T-cell (primary cell): ENCODE measurements around the gene SAMD4B. TPM values are rescaled to one million over a fixed set of nuclear protein-coding genes. Genes with fewer than 3 reads are reported as not detected.

Source experiments
- ATAC-seq, 4 experiments: fragments of 200-7000 bp in 3 of 4; fragments of 150-1000 bp in 1 of 4; cut with Tn5 transposase; replicated peaks in 1 of 4; 1 replicate in 3 of 4; 2 replicates in 1 of 4; pipeline ENCODE4 v1.10.0; 2021; ENCODE audit warnings: moderate library complexity in 3 of 4, mild to moderate bottlenecking in 2 of 4, moderate number of reproducible peaks in 1 of 4
- CTCF ChIA-PET, 2 donors: fragments of 300-600 bp; sonication (Branson Sonifier 250); formaldehyde crosslinking; loops; one replicate each; lab custom pipeline; 2022; ENCODE audit warnings: antibody characterized with exemption in 2 of 2; lab: Charles Lee
- POLR2A ChIA-PET, 2 donors: fragments of 300-600 bp; sonication (Branson Sonifier 250); formaldehyde crosslinking; loops; one replicate each; lab custom pipeline; 2022; ENCODE audit warnings: antibody characterized with exemption in 2 of 2; lab: Charles Lee
- DNase-seq, 35 experiments: peaks; one replicate each; pipeline versions ENCODE4 v3.0.0 to v3.0.0-alpha.2; 2013 to 2023
- H3K27ac ChIP-seq: one replicate; pipeline ENCODE4 v1.5.1; 2013; ENCODE audit warnings: low read length
- H3K27me3 ChIP-seq, 2 experiments: replicated peaks in 1 of 2; 1 replicate in 1 of 2; 2 replicates in 1 of 2; pipeline versions ENCODE4 v1.6.1 to v1.7.0; 2013; ENCODE audit warnings: low read length in 1 of 2, mixed read lengths in 1 of 2; ENCODE audit not compliant: control insufficient read depth in 2 of 2, insufficient read depth in 2 of 2; ENCODE audit errors: extremely low read depth in 1 of 2
- H3K36me3 ChIP-seq, 2 donors: 1 replicate in 1 of 2; 2 replicates in 1 of 2; pipeline versions ENCODE4 v1.6.1 to v1.7.0; 2013; ENCODE audit warnings: low read length in 1 of 2; ENCODE audit not compliant: control insufficient read depth in 2 of 2, insufficient read depth in 1 of 2; ENCODE audit errors: extremely low read depth in 1 of 2
- H3K4me1 ChIP-seq, 2 experiments: 1 replicate in 1 of 2; 2 replicates in 1 of 2; pipeline versions ENCODE4 v1.6.1 to v1.7.0; 2013; ENCODE audit warnings: low read length in 2 of 2, mixed read lengths in 1 of 2; ENCODE audit not compliant: insufficient read depth in 2 of 2, control insufficient read depth in 1 of 2; ENCODE audit errors: extremely low read depth in 1 of 2
- H3K4me3 ChIP-seq, 2 donors: 1 replicate in 1 of 2; 2 replicates in 1 of 2; pipeline versions ENCODE4 v1.5.1 to v1.7.0; 2013; ENCODE audit warnings: mild to moderate bottlenecking in 2 of 2, low read length in 1 of 2, moderate library complexity in 1 of 2; ENCODE audit not compliant: control insufficient read depth in 1 of 2; ENCODE audit errors: extremely low read depth in 1 of 2
- H3K9me3 ChIP-seq: 2 replicates; pipeline ENCODE4 v1.7.0; 2013
- H3K27ac Mint-ChIP-seq, 2 donors: one replicate each; pipeline ENCODE4 v1.8.0; 2020 to 2021; ENCODE audit warnings: mild to moderate bottlenecking in 2 of 2, mixed read lengths in 2 of 2
- H3K27me3 Mint-ChIP-seq, 2 donors: one replicate each; pipeline ENCODE4 v1.8.0; 2021 to 2022; ENCODE audit warnings: mixed read lengths in 2 of 2
- H3K36me3 Mint-ChIP-seq: one replicate; pipeline ENCODE4 v1.8.0; 2021; ENCODE audit warnings: mixed read lengths
- H3K4me1 Mint-ChIP-seq, 3 donors: one replicate each; pipeline ENCODE4 v1.8.0; 2020 to 2022; ENCODE audit warnings: mixed read lengths in 3 of 3, mild to moderate bottlenecking in 1 of 3
- H3K4me3 Mint-ChIP-seq, 3 donors: one replicate each; pipeline ENCODE4 v1.8.0; 2020 to 2022; ENCODE audit warnings: mild to moderate bottlenecking in 3 of 3, mixed read lengths in 3 of 3, moderate library complexity in 3 of 3
- H3K9me3 Mint-ChIP-seq, 3 donors: one replicate each; pipeline ENCODE4 v1.8.0; 2020 to 2022; ENCODE audit warnings: mixed read lengths in 3 of 3
- WGBS: methylation state at CpG from one replicate; pipeline ENCODE4 v1.1.5; 2013; ENCODE audit warnings: missing lambda C conversion rate; ENCODE audit not compliant: insufficient coverage; 5-methylcytosine and 5-hydroxymethylcytosine counted together
- total RNA-seq, 35 experiments: library from RNA in 6 of 35; stranded (reverse) in 6 of 35; fragments of 120-200 nt in 1 of 35; gene quantifications; one replicate each; pipeline versions ENCODE4 v1.2.1 to v1.2.4 and lab custom pipeline; 2013 to 2026

The SAMD4B gene, protein sequence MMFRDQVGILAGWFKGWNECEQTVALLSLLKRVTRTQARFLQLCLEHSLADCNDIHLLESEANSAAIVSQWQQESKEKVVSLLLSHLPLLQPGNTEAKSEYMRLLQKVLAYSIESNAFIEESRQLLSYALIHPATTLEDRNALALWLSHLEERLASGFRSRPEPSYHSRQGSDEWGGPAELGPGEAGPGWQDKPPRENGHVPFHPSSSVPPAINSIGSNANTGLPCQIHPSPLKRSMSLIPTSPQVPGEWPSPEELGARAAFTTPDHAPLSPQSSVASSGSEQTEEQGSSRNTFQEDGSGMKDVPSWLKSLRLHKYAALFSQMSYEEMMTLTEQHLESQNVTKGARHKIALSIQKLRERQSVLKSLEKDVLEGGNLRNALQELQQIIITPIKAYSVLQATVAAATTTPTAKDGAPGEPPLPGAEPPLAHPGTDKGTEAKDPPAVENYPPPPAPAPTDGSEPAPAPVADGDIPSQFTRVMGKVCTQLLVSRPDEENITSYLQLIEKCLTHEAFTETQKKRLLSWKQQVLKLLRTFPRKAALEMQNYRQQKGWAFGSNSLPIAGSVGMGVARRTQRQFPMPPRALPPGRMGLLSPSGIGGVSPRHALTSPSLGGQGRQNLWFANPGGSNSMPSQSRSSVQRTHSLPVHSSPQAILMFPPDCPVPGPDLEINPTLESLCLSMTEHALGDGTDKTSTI
- 10 to 100 TPM; 59.4 to 72.3 (median 62.0) TPM for total RNA-seq
- 34.1 TPM for total RNA-seq (2013)
- 28.3 to 74.8 (median 47.9) reads per million in 29 experiments for total RNA-seq (lab: John Stamatoyannopoulos, UW)

DNA sequence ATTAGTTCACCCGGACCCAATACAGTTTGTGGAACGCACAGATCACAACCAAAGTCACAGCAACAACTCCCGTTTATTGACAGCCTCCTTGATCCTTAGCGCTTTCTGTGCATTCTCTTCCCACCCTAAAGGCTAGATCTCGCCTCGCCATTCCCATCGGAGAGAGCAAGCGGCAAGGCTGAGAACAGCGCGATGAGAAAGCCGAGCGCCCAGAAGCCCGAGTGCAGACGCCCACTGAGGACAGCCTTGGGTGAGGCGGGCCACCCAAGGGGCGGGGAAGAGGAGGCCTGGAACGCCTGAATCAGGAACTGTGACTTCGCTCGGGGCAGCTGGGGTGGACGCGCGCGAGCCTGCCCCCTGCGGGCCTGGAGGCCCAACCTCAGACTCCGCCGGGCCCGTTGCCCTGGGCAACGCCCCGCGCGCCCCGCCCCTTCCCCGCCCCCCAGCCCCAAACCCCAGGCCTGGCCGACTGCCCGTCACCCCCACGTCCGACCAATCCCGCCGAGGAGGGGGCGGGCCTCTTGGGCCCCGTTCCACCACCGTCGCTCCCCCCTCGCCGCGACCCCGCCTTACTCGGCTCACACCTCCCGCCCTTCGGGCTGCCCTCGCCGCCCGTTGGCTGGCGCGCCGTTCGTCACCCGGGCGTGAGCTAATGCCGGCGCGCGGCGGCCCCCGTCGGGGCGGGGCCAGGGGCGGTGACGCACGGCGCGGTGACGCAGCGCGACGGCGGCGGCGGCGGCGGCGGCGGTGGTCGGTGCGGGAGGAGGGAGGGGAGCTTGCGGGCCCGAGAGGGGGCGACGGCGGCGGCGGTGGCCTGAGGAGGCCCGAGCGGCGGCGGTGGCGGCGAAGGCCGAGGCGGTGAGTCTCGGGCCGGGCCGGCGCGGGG, at the start of gene SAMD4B:
Gene SAMD4B (plus strand): TSS at position 703 of the 886 bp plus-strand sequence. CDS start 14,473 bp downstream, outside the sequence.
- Histone ChIP-seq H3K4me3 (peak within 1 kb of the TSS; percentile 95 to 99), H3K27ac (peak within 1 kb of the TSS; percentile 83), H3K4me1 (peaks cover 13 to 58% of the 10 kb centered on the region in 2 experiments), H3K36me3 (peaks cover 5 to 17% of the 10 kb centered on the region in 2 donors), H3K27me3 (no peaks in the 10 kb centered on the region), H3K9me3 (no peaks in the 10 kb centered on the region)
- CTCF ChIA-PET, result interaction anchor here in 1 of 2 donors (0.5 to 1.3 kb wide), 8 partner anchors 14 to 939 kb away, joined by 3 to 6 read pairs (median 4); partner anchors contain the start of genes MED29, PAF1 and RPS16
- H3K27me3 Mint-ChIP-seq, result no peaks in the 10 kb centered on the region
- H3K27ac Mint-ChIP-seq, result peak within 1 kb of the TSS; percentile 92 to 98
- peaks cover 73 to 79% (median 76%) of the 10 kb centered on the region in 3 donors for H3K4me1 Mint-ChIP-seq
- no peaks in the 10 kb centered on the region for H3K9me3 Mint-ChIP-seq
- DNase-seq, result peak; percentile 96 to 100 (median 99)
- peak; percentile 87 to 92 (median 88) for ATAC-seq
- peaks cover 14% of the 10 kb centered on the region for H3K36me3 Mint-ChIP-seq
- WGBS, result under 1% methylated on average over 94 of the region's 105 CpGs
- POLR2A ChIA-PET, result interaction anchor here in 1 of 2 donors (0.5 to 1.1 kb wide), 7 partner anchors 14 to 720 kb away, joined by 3 to 23 read pairs (median 3); partner anchors contain the start of genes MED29, PAF1 and RPS16
- H3K4me3 Mint-ChIP-seq, result peak within 1 kb of the TSS; percentile 90 to 98 (median 95)

DNA sequence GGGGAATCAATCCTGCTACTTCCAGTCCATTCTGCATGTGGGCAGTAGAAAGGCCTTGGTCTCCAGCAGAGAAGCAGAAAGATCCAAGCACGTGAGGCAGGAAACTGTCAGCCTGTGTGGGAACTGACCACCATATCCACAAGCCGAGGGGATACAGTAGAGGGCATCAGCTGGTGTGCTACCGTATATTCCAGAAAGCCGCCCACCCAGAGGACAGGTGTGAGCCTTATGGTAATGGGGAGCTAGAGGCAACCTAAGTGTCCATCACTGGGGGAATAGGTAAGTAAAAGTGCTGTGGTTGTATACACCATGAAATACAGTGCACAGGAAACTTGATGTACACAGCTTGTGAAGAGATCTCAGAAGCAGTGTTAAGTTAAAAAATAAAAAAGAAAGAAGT, 48.8 kb upstream of the SAMD4B start:
- H3K4me3 ChIP-seq, result no peak overlapping the region
- 90% methylated on average over 2 of the region's 4 CpGs for whole genome bisulfite sequencing
- peaks cover 9 to 13% (median 12%) of the 10 kb centered on the region in 3 donors for H3K4me1 Mint-ChIP-seq
- CTCF ChIA-PET, result interaction anchor here in 1 of 2 donors (0.6 kb wide), 1 partner anchor 32 kb away, joined by 3 read pairs; no protein-coding TSS in a partner anchor
- H3K36me3 ChIP-seq, result no peaks in the 10 kb centered on the region
- H3K27ac ChIP-seq, result no peak overlapping the region
- H3K9me3 Mint-ChIP-seq, result no peaks in the 10 kb centered on the region
- H3K4me1 ChIP-seq, result peaks cover 0 to 11% of the 10 kb centered on the region in 2 experiments
- POLR2A ChIA-PET, result no interaction called here
- H3K4me3 Mint-ChIP-seq, result no peak overlapping the region
- no peak for ATAC-seq
- H3K9me3 ChIP-seq, result no peaks in the 10 kb centered on the region
- peaks cover 0 to 2% of the 10 kb centered on the region in 2 experiments for H3K27me3 ChIP-seq
- peaks cover 5 to 14% of the 10 kb centered on the region in 2 donors for H3K27me3 Mint-ChIP-seq
- no peak for DNase-seq
- no peaks in the 10 kb centered on the region for H3K36me3 Mint-ChIP-seq
- H3K27ac Mint-ChIP-seq, result no peak overlapping the region

DNA sequence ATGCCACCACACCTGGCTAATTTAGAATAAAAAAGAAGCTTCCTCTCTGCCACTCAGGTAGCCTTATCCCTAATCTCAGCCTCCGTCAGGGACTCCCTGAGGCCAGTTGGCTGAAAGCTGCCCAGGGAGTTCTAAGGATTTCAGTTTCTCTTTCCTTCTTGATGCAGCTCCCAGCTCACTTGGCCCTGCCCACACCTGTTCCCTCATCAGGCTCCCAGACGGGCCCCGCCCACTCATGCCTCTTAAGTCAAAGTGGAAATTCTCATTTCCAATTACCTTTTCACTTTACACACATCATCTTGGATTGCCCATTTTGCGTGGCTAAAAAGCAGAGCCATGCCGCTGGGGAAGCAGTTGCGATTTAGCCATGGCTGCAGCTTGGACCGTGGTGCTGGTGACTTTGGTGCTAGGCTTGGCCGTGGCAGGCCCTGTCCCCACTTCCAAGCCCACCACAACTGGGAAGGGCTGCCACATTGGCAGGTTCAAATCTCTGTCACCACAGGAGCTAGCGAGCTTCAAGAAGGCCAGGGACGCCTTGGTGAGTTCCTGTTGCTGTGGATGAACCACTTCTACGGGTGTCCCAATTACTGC, 46.1 kb upstream of the SAMD4B start, which contains the start of gene IFNL1:
Gene IFNL1 (plus strand): TSS at position 353 of the 591 bp plus-strand sequence. CDS start 15 bp downstream, at position 368.
- ChIA-PET CTCF (no interaction called here), POLR2A (no interaction called here)
- H3K4me1 ChIP-seq, result peaks cover 0 to 28% of the 10 kb centered on the region in 2 experiments
- H3K27ac Mint-ChIP-seq, result no peak within 1 kb of the TSS
- no peaks in the 10 kb centered on the region for H3K9me3 ChIP-seq
- 88% methylated on average over 11 of the region's 11 CpGs for WGBS
- no peaks in the 10 kb centered on the region for H3K36me3 Mint-ChIP-seq
- H3K4me1 Mint-ChIP-seq, result peaks cover 15 to 26% (median 18%) of the 10 kb centered on the region in 3 donors
- no peaks in the 10 kb centered on the region for H3K27me3 ChIP-seq
- H3K9me3 Mint-ChIP-seq, result no peaks in the 10 kb centered on the region
- no peak within 1 kb of the TSS for H3K27ac ChIP-seq
- no peaks in the 10 kb centered on the region for H3K36me3 ChIP-seq
- H3K4me3 Mint-ChIP-seq, result no peak within 1 kb of the TSS
- DNase-seq (no peak), ATAC-seq (no peak)
- H3K4me3 ChIP-seq, result no peak within 1 kb of the TSS
- peaks cover 2 to 9% of the 10 kb centered on the region in 2 donors for H3K27me3 Mint-ChIP-seq

DNA sequence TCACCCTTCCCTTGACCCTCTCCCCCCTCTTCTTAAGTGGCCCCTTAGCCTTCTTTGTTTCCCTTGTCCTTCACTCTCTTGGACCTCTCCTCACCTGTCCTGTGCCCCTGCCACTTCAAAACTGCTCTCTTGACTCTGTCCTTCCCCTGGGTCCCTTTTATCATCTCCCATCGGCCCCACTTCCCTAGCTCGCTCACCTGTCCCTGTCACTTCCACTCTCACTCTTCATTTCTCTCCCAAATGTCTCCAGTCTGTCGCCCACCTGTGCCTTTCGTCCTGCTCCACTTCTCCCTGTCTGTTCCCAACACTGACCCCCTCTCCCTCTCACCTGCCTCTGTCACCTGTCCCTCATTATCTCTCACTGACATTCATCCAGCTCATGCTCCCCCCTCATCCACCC, 45.3 kb upstream of the SAMD4B start:
- Histone ChIP-seq H3K4me3 (no peak overlapping the region), H3K27ac (no peak overlapping the region), H3K36me3 (no peaks in the 10 kb centered on the region), H3K27me3 (no peaks in the 10 kb centered on the region), H3K9me3 (no peaks in the 10 kb centered on the region), H3K4me1 (peaks cover 0 to 28% of the 10 kb centered on the region in 2 experiments)
- Mint-ChIP-seq H3K27ac (no peak overlapping the region), H3K4me3 (no peak overlapping the region), H3K36me3 (no peaks in the 10 kb centered on the region), H3K9me3 (no peaks in the 10 kb centered on the region), H3K4me1 (peaks cover 15 to 26% (median 18%) of the 10 kb centered on the region in 3 donors), H3K27me3 (peaks cover 2 to 4% of the 10 kb centered on the region in 2 donors)
- DNase-seq, result no peak
- CTCF ChIA-PET, result no interaction called here
- POLR2A ChIA-PET, result no interaction called here
- ATAC-seq, result no peak
- WGBS, result 100% methylated on average over 4 of the region's 4 CpGs

DNA sequence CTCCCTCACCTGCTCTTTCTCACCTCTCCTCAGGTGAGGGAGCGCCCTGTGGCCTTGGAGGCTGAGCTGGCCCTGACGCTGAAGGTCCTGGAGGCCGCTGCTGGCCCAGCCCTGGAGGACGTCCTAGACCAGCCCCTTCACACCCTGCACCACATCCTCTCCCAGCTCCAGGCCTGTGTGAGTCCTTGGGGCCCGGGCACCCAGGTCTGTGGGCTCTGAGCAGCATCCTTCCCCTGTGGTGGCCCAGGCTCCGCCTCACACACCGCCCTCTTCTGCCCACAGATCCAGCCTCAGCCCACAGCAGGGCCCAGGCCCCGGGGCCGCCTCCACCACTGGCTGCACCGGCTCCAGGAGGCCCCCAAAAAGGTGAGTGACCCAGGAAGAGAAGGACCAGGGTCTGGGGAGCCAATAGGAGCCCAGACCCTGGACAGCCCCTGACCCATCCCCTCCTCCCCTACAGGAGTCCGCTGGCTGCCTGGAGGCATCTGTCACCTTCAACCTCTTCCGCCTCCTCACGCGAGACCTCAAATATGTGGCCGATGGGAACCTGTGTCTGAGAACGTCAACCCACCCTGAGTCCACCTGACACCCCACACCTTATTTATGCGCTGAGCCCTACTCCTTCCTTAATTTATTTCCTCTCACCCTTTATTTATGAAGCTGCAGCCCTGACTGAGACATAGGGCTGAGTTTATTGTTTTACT, 44.1 kb upstream of the SAMD4B start:
- WGBS, result 23% methylated on average over 14 of the region's 17 CpGs
- Histone ChIP-seq H3K4me1 (peaks cover 0 to 28% of the 10 kb centered on the region in 2 experiments), H3K9me3 (no peaks in the 10 kb centered on the region), H3K4me3 (peak overlapping the region in 1 of 2 donors; percentile 43), H3K27ac (peak overlapping the region; percentile 44), H3K36me3 (no peaks in the 10 kb centered on the region), H3K27me3 (no peaks in the 10 kb centered on the region)
- CTCF ChIA-PET, result no interaction called here
- POLR2A ChIA-PET, result no interaction called here
- Mint-ChIP-seq H3K36me3 (no peaks in the 10 kb centered on the region), H3K4me1 (peaks cover 15 to 26% (median 18%) of the 10 kb centered on the region in 3 donors), H3K4me3 (peak overlapping the region; percentile 56 to 65 (median 64)), H3K9me3 (no peaks in the 10 kb centered on the region), H3K27me3 (peaks cover 0 to 4% of the 10 kb centered on the region in 2 donors), H3K27ac (peak overlapping the region; percentile 64)
- DNase-seq (peak; percentile 24 to 75 (median 54)), ATAC-seq (peak; percentile 92 to 98 (median 94))
